SK-N-SH (cell line): Measurements from ENCODE around the gene MORC2. TPM values are rescaled to one million over a fixed set of nuclear protein-coding genes. Genes with fewer than 3 reads are reported as not detected.

Source experiments
- CTCF ChIA-PET: fragments of 300-600, 350-600 bp; formaldehyde crosslinking; extraction: SDS; loops from one replicate; lab custom pipeline; 2021; lab: Yijun Ruan, JAX
- POLR2A ChIA-PET: fragments of 350-600 bp; sonication (Branson Sonifier 250); formaldehyde crosslinking; extraction: SDS; loops from one replicate; lab custom pipeline; 2020; ENCODE audit warnings: antibody characterized with exemption, inconsistent platforms; lab: Yijun Ruan, JAX
- DNase-seq: peaks from one replicate; pipeline ENCODE4 v3.0.0; 2012
- H2AFZ ChIP-seq: fragments of 200-600 bp; sonication (generic); 2 replicates; pipeline ENCODE4 v1.8.1; 2016; ENCODE audit warnings: antibody characterized with exemption, mild to moderate bottlenecking, low read depth
- H3F3A ChIP-seq: fragments of 200-600 bp; sonication (generic); replicated peaks from 2 replicates; pipeline ENCODE3; 2016; ENCODE audit warnings: antibody characterized with exemption, mild to moderate bottlenecking; ENCODE audit not compliant: insufficient read depth
- H3K27ac ChIP-seq, 2 experiments: fragments of 200-500 bp in 1 of 2; fragments of 200-600 bp in 1 of 2; sonication (Bioruptor generic) in 1 of 2; sonication (generic), shearing (Covaris generic) in 1 of 2; 2 replicates each; pipeline versions ENCODE4 v1.5.1 to v1.6.1; 2014 to 2016; ENCODE audit warnings: low read depth in 2 of 2, inconsistent platforms in 1 of 2, low read length in 1 of 2, mild to moderate bottlenecking in 1 of 2, mixed read lengths in 1 of 2
- H3K27me3 ChIP-seq: fragments of 200-600 bp; sonication (generic), shearing (Covaris generic); 2 replicates; pipeline ENCODE4 v1.6.1; 2016; ENCODE audit warnings: mixed run types; ENCODE audit not compliant: insufficient read depth
- H3K36me3 ChIP-seq, 2 experiments: fragments of 200-500 bp in 1 of 2; fragments of 200-600 bp in 1 of 2; sonication (Bioruptor generic) in 1 of 2; sonication (generic) in 1 of 2; replicated peaks in 1 of 2; 2 replicates each; pipeline versions ENCODE3 to v1.5.1; 2014 to 2016; ENCODE audit warnings: low read length in 1 of 2, mild to moderate bottlenecking in 1 of 2; ENCODE audit not compliant: insufficient read depth in 2 of 2, control insufficient read depth in 1 of 2
- H3K4me1 ChIP-seq, 2 experiments: fragments of 200-500 bp in 1 of 2; fragments of 200-600 bp in 1 of 2; sonication (Bioruptor generic) in 1 of 2; sonication (generic), shearing (Covaris generic) in 1 of 2; 2 replicates each; pipeline versions ENCODE4 v1.5.1 to v1.6.1; 2014 to 2016; ENCODE audit warnings: low read depth in 1 of 2, low read length in 1 of 2, mixed run types in 1 of 2; ENCODE audit not compliant: insufficient read depth in 2 of 2, control insufficient read depth in 1 of 2
- H3K4me2 ChIP-seq: fragments of 200-600 bp; sonication (generic), shearing (Covaris generic); 2 replicates; pipeline ENCODE4 v1.6.1; 2017; ENCODE audit warnings: mixed run types
- H3K4me3 ChIP-seq, 2 experiments: fragments of 200-500 bp in 1 of 2; fragments of 200-600 bp in 1 of 2; sonication (Bioruptor generic) in 1 of 2; sonication (generic), shearing (Covaris generic) in 1 of 2; 2 replicates each; pipeline versions ENCODE4 v1.5.1 to v1.8.1; 2014 to 2016; ENCODE audit warnings: low read depth in 2 of 2, inconsistent platforms in 1 of 2, low read length in 1 of 2, mild to moderate bottlenecking in 1 of 2, mixed read lengths in 1 of 2, moderate library complexity in 1 of 2
- H3K79me2 ChIP-seq: fragments of 200-600 bp; sonication (generic); 2 replicates; pipeline ENCODE4 v1.8.1; 2017; ENCODE audit warnings: mild to moderate bottlenecking; ENCODE audit not compliant: insufficient read depth
- H3K9ac ChIP-seq: fragments of 200-600 bp; sonication (generic); 2 replicates; pipeline ENCODE4 v1.6.1; 2017; ENCODE audit warnings: mixed run types
- H3K9me2 ChIP-seq: fragments of 200-600 bp; sonication (generic); 2 replicates; pipeline ENCODE4 v1.6.1; 2017; ENCODE audit warnings: mixed run types
- H3K9me3 ChIP-seq: fragments of 200-600 bp; sonication (generic); 2 replicates; pipeline ENCODE4 v1.6.1; 2017; ENCODE audit warnings: mixed run types, mild to moderate bottlenecking, moderate library complexity
- H4K20me1 ChIP-seq: fragments of 200-600 bp; sonication (generic); 2 replicates; pipeline ENCODE4 v1.6.1; 2017; ENCODE audit warnings: mild to moderate bottlenecking, mixed run types; ENCODE audit not compliant: insufficient read depth
- CHD2 ChIP-seq: fragments of 150-350 bp; IDR thresholded peaks from 2 replicates; pipeline ENCODE4 v1.6.1; 2018; ENCODE audit warnings: low read length; ENCODE audit not compliant: partially characterized antibody
- EP300 ChIP-seq, 2 experiments: IDR thresholded peaks; 2 replicates each; pipeline versions ENCODE4 v1.4.0 to v1.6.1; 2012; ENCODE audit warnings: borderline replicate concordance in 1 of 2, low read depth in 1 of 2, low read length in 1 of 2
- EZH2phosphoT487 ChIP-seq: fragments of 200-600 bp; sonication (generic); IDR thresholded peaks from 2 replicates; pipeline ENCODE4 v1.6.1; 2017; ENCODE audit warnings: low read depth, mixed run types, mild to moderate bottlenecking, antibody characterized with exemption, moderate library complexity, borderline replicate concordance
- FOSL2 ChIP-seq: IDR thresholded peaks from 2 replicates; pipeline ENCODE4 v1.4.0; 2012; ENCODE audit warnings: low read depth, mild to moderate bottlenecking, moderate library complexity, borderline replicate concordance
- FOXJ3 ChIP-seq: sonication (generic); formaldehyde crosslinking; IDR thresholded peaks from 2 replicates; pipeline ENCODE4 v1.5.1; 2020; ENCODE audit warnings: mild to moderate bottlenecking, missing genetic modification reagents
- FOXM1 ChIP-seq: IDR thresholded peaks from 2 replicates; pipeline ENCODE4 v1.4.0; 2012; ENCODE audit warnings: low read depth, mild to moderate bottlenecking
- NRF1 ChIP-seq: IDR thresholded peaks from 2 replicates; pipeline ENCODE4 v1.6.1; 2012; ENCODE audit warnings: low read depth, mild to moderate bottlenecking, low read length
- RAD21 ChIP-seq: IDR thresholded peaks from 2 replicates; pipeline ENCODE4 v1.6.1; 2012; ENCODE audit warnings: mild to moderate bottlenecking, low read length
- RXRA ChIP-seq: IDR thresholded peaks from 2 replicates; pipeline ENCODE4 v1.4.0; 2012; ENCODE audit warnings: low read depth, mild to moderate bottlenecking, borderline replicate concordance
- SIN3A ChIP-seq: IDR thresholded peaks from 2 replicates; pipeline ENCODE4 v1.6.1; 2012; ENCODE audit warnings: low read depth, mild to moderate bottlenecking, low read length, moderate library complexity, borderline replicate concordance
- TAF1 ChIP-seq: IDR thresholded peaks from 2 replicates; pipeline ENCODE4 v1.6.1; 2012; ENCODE audit warnings: low read depth, mild to moderate bottlenecking, low read length, moderate library complexity, borderline replicate concordance
- YY1 ChIP-seq: IDR thresholded peaks from 2 replicates; pipeline ENCODE4 v1.4.0; 2012; ENCODE audit warnings: low read depth, mild to moderate bottlenecking
- WGBS: methylation state at CpG from one replicate; pipeline ENCODE4 v1.1.6; 2017; ENCODE audit warnings: low lambda C conversion rate; 5-methylcytosine and 5-hydroxymethylcytosine counted together
- polyA plus RNA-seq, 3 experiments: library from polyadenylated mRNA; depleted of rRNA; stranded (reverse); fragments of >200 nt; gene quantifications; 2 replicates each; pipeline ENCODE4 v1.2.3, GENCODE V29; 2012
- TF ChIP-seq, protein P1 (sequence below): IDR thresholded peaks from 2 replicates; pipeline ENCODE4 v1.4.0; 2012; ENCODE audit warnings: low read depth, borderline replicate concordance
- TF ChIP-seq, protein P2 (sequence below): IDR thresholded peaks from 2 replicates; pipeline ENCODE4 v1.4.0; 2012; ENCODE audit warnings: low read depth
- TF ChIP-seq, protein P3 (sequence below): fragments of 150-350 bp; IDR thresholded peaks from 2 replicates; pipeline ENCODE4 v1.6.1; 2016; ENCODE audit warnings: mild to moderate bottlenecking, low read depth, low read length
- TF ChIP-seq, protein P4 (sequence below): fragments of 200-600 bp; sonication (generic); IDR thresholded peaks from 2 replicates; pipeline ENCODE4 v1.6.1; 2017; ENCODE audit warnings: antibody characterized with exemption, mild to moderate bottlenecking, moderate library complexity

MORC2 gene
- polyA plus RNA-seq, 1 of the 3 experiments (the other 2 are of a cell fraction), result 8.3 TPM

DNA sequence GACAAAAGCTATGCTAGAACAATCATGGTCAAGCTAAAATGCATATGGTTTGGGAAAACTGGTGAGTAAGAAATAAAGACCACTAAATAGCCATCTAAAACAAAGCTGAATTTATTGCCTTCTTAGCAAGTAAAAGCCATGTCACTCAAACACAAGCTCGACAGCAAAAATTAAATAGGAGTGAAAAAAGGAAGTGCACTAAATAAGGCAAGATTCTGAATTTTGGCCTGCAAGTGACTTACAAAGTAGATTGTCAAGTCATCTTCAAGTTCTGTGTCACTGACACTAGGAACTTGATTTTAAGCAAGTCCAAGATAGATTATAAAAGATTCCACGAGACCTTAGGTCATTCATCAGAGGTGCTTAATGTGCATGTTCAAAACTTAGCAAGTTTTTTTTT is 27.9 kb upstream of the MORC2 start:
- WGBS, result 41% methylated on average over 2 of the region's 2 CpGs
- Histone ChIP-seq H2AFZ (no peak overlapping the region), H3K9me3 (no peaks in the 10 kb centered on the region), H3K4me1 (no peaks in the 10 kb centered on the region), H3K9me2 (no peaks in the 10 kb centered on the region), H3K4me2 (no peak overlapping the region), H3K27me3 (no peaks in the 10 kb centered on the region), H3K79me2 (no peaks in the 10 kb centered on the region), H3K36me3 (no peaks in the 10 kb centered on the region), H3K4me3 (no peak overlapping the region), H3F3A (no peaks in the 10 kb centered on the region), H4K20me1 (no peaks in the 10 kb centered on the region), H3K9ac (no peak overlapping the region), H3K27ac (no peak overlapping the region)
- CTCF ChIA-PET, result no interaction called here
- DNase-seq, result no peak
- POLR2A ChIA-PET, result interaction anchor here (1.0 kb wide), 1 partner anchor 27 kb away, joined by 3 read pairs; the partner anchor contains the start of genes MORC2 and TUG1
- TF ChIP-seq, protein P1, sequence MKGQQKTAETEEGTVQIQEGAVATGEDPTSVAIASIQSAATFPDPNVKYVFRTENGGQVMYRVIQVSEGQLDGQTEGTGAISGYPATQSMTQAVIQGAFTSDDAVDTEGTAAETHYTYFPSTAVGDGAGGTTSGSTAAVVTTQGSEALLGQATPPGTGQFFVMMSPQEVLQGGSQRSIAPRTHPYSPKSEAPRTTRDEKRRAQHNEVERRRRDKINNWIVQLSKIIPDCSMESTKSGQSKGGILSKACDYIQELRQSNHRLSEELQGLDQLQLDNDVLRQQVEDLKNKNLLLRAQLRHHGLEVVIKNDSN, result no peak
- TF ChIP-seq, protein P2, sequence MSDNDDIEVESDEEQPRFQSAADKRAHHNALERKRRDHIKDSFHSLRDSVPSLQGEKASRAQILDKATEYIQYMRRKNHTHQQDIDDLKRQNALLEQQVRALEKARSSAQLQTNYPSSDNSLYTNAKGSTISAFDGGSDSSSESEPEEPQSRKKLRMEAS, result no peak

DNA sequence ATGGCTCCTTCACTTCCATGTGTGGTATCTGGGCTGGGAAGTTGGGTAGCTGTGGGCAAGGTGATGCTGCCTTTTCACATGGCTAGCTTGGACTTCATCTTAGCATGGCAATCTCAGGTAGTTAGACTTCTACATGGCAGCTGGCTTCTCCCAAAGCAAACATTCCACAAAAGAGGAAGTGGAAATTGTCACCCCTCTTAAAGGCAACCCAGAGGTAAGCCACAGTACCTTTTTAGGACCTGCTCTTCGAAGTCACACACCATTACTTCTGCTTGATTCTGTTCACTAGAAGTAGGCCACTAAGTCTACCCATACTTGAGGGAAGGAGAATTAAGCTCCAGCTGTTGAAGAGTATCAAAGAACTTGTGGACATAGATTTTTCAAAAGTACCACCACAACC is 26.4 kb upstream of the MORC2 start:
- Histone ChIP-seq H3K27me3 (no peaks in the 10 kb centered on the region), H3K36me3 (no peaks in the 10 kb centered on the region), H3K9ac (no peak overlapping the region), H3F3A (no peaks in the 10 kb centered on the region), H2AFZ (no peak overlapping the region), H3K9me2 (no peaks in the 10 kb centered on the region), H3K4me3 (no peak overlapping the region), H3K4me1 (no peaks in the 10 kb centered on the region), H3K27ac (no peak overlapping the region), H3K9me3 (no peaks in the 10 kb centered on the region), H3K4me2 (no peak overlapping the region), H3K79me2 (no peaks in the 10 kb centered on the region), H4K20me1 (no peaks in the 10 kb centered on the region)
- TF ChIP-seq, protein P2, result no peak
- TF ChIP-seq NRF1 (no peak), YY1 (no peak), CHD2 (no peak), SIN3A (no peak), FOXJ3 (CRISPR knock-in tag) (no peak), FOSL2 (no peak), RXRA (no peak), EP300 (IDR thresholded peaks at IDR 0.05; ENCODE audit: borderline replicate concordance in 1 of 2, low read depth in 1 of 2, low read length in 1 of 2) (no peak), TAF1 (no peak), FOXM1 (no peak), EZH2phosphoT487 (no peak), RAD21 (no peak)
- TF ChIP-seq, protein P1, result no peak
- TF ChIP-seq, protein P3, sequence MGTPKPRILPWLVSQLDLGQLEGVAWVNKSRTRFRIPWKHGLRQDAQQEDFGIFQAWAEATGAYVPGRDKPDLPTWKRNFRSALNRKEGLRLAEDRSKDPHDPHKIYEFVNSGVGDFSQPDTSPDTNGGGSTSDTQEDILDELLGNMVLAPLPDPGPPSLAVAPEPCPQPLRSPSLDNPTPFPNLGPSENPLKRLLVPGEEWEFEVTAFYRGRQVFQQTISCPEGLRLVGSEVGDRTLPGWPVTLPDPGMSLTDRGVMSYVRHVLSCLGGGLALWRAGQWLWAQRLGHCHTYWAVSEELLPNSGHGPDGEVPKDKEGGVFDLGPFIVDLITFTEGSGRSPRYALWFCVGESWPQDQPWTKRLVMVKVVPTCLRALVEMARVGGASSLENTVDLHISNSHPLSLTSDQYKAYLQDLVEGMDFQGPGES, result no peak
- TF ChIP-seq, protein P4, sequence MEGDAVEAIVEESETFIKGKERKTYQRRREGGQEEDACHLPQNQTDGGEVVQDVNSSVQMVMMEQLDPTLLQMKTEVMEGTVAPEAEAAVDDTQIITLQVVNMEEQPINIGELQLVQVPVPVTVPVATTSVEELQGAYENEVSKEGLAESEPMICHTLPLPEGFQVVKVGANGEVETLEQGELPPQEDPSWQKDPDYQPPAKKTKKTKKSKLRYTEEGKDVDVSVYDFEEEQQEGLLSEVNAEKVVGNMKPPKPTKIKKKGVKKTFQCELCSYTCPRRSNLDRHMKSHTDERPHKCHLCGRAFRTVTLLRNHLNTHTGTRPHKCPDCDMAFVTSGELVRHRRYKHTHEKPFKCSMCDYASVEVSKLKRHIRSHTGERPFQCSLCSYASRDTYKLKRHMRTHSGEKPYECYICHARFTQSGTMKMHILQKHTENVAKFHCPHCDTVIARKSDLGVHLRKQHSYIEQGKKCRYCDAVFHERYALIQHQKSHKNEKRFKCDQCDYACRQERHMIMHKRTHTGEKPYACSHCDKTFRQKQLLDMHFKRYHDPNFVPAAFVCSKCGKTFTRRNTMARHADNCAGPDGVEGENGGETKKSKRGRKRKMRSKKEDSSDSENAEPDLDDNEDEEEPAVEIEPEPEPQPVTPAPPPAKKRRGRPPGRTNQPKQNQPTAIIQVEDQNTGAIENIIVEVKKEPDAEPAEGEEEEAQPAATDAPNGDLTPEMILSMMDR, result no peak
- DNase-seq, result no peak
- 6% methylated on average over 1 of the region's 1 CpG for WGBS
- ChIA-PET CTCF (interaction anchor here (2.8 kb wide), 1 partner anchor 90 kb away, joined by 7 read pairs; no protein-coding TSS in a partner anchor), POLR2A (no interaction called here)
